HepG2 (cell line): Measurements from ENCODE around the gene GDPD5. TPM values are rescaled to one million over a fixed set of nuclear protein-coding genes. Genes with fewer than 3 reads are reported as not detected.

Experiments used
- ATAC-seq: fragments of 200-7000 bp; cut with Tn5 transposase; 3 replicates; pipeline ENCODE4 v1.9.1; 2020; ENCODE audit warnings: mild to moderate bottlenecking, moderate library complexity
- BruUV-seq: library from RNA; stranded (reverse); fragments of 400-500 nt; replicated peaks from 2 replicates; lab custom pipeline; 2021; lab: Mats Ljungman, UMichigan
- CTCF ChIA-PET: fragments of 300-600 bp; formaldehyde crosslinking; extraction: SDS; loops from one replicate; lab custom pipeline; 2021; ENCODE audit warnings: low total read pairs, inconsistent platforms, low intra/inter-chr PET ratio; lab: Yijun Ruan, JAX
- POLR2A ChIA-PET: fragments of 350-600 bp; sonication (Branson Sonifier 250); formaldehyde crosslinking; loops from one replicate; lab custom pipeline; 2020; ENCODE audit warnings: antibody characterized with exemption, inconsistent platforms; lab: Yijun Ruan, JAX
- DNase-seq: peaks from one replicate; pipeline ENCODE4 v3.0.0-alpha.2; 2015; ENCODE audit warnings: low spot score
- FAIRE-seq: peaks from 3 replicates; lab custom pipeline; 2011; peaks lifted over from hg19 to GRCh38; lab: Jason Lieb, UNC
- H2AFZ ChIP-seq: one replicate; pipeline ENCODE4 v1.6.1; 2011; ENCODE audit warnings: low read length, inconsistent platforms
- H3K27ac ChIP-seq: fragments of 300-600 bp; 3 replicates; pipeline ENCODE4 v1.8.0; 2011; ENCODE audit warnings: mixed run types, mild to moderate bottlenecking, mixed read lengths, low read length, inconsistent platforms; ENCODE audit not compliant: insufficient read depth; ENCODE audit errors: extremely low read length
- H3K27me3 ChIP-seq, 2 experiments: fragments of 200-600 bp in 1 of 2; 2 replicates in 1 of 2; 3 replicates in 1 of 2; pipeline versions ENCODE4 v1.6.0 to v1.8.0; 2011; ENCODE audit warnings: low read length in 2 of 2, mild to moderate bottlenecking in 2 of 2, moderate library complexity in 2 of 2, inconsistent platforms in 1 of 2; ENCODE audit not compliant: insufficient read depth in 2 of 2, control insufficient read depth in 1 of 2
- H3K36me3 ChIP-seq, 2 experiments: fragments of 200-600 bp in 1 of 2; replicated peaks in 1 of 2; 2 replicates in 1 of 2; 3 replicates in 1 of 2; pipeline versions ENCODE4 v1.5.1 to v1.8.0; 2011; ENCODE audit warnings: low read length in 2 of 2, inconsistent platforms in 1 of 2; ENCODE audit not compliant: insufficient read depth in 2 of 2, control insufficient read depth in 1 of 2
- H3K4me1 ChIP-seq: 2 replicates; pipeline ENCODE4 v1.5.1; 2012; ENCODE audit warnings: low read length, inconsistent platforms; ENCODE audit not compliant: insufficient read depth
- H3K4me2 ChIP-seq: 2 replicates; pipeline ENCODE4 v1.6.0; 2011; ENCODE audit warnings: low read depth, low read length, inconsistent platforms
- H3K4me3 ChIP-seq, 3 experiments: fragments of 200-600 bp in 1 of 3; sonication (generic), shearing (Covaris generic) in 1 of 3; replicated peaks in 1 of 3; 2 replicates each; pipeline ENCODE4 v1.5.1; 2011 to 2016; ENCODE audit warnings: low read length in 3 of 3, inconsistent platforms in 2 of 3, low read depth in 2 of 3, mild to moderate bottlenecking in 2 of 3, control low read depth in 1 of 3, mixed read lengths in 1 of 3; ENCODE audit not compliant: insufficient read depth in 1 of 3
- H3K79me2 ChIP-seq: one replicate; pipeline ENCODE4 v1.6.1; 2011; ENCODE audit warnings: low read length, inconsistent platforms; ENCODE audit not compliant: insufficient read depth
- H3K9ac ChIP-seq: 2 replicates; pipeline ENCODE4 v1.6.0; 2011; ENCODE audit warnings: mild to moderate bottlenecking, low read depth, low read length, inconsistent platforms; ENCODE audit not compliant: insufficient read depth
- H3K9me3 ChIP-seq: 2 replicates; pipeline ENCODE4 v1.5.1; 2012; ENCODE audit warnings: mild to moderate bottlenecking, low read length
- H4K20me1 ChIP-seq: 2 replicates; pipeline ENCODE4 v1.6.0; 2011; ENCODE audit warnings: inconsistent platforms, mild to moderate bottlenecking, low read length, moderate library complexity; ENCODE audit not compliant: insufficient read depth
- ZNF121 ChIP-seq: sonication (generic); formaldehyde crosslinking; IDR thresholded peaks from 2 replicates; pipeline ENCODE4 v1.5.0; 2020; ENCODE audit warnings: mild to moderate bottlenecking, missing genetic modification reagents
- ZNF441 ChIP-seq: sonication (generic); formaldehyde crosslinking; IDR thresholded peaks from 2 replicates; pipeline ENCODE4 v1.7.0; 2021; ENCODE audit warnings: missing genetic modification reagents, borderline replicate concordance
- ZNF543 ChIP-seq: sonication (generic); formaldehyde crosslinking; IDR thresholded peaks from 2 replicates; pipeline ENCODE4 v1.4.0; 2020; ENCODE audit warnings: mild to moderate bottlenecking, missing genetic modification reagents
- ZNF782 ChIP-seq: sonication (generic); formaldehyde crosslinking; IDR thresholded peaks from 2 replicates; pipeline ENCODE4 v1.4.0; 2020; ENCODE audit warnings: missing genetic modification reagents, mild to moderate bottlenecking, borderline replicate concordance
- ZSCAN31 ChIP-seq: sonication (generic); formaldehyde crosslinking; IDR thresholded peaks from 2 replicates; pipeline ENCODE4 v1.5.0; 2020; ENCODE audit warnings: low read depth, mild to moderate bottlenecking, missing genetic modification reagents
- WGBS: methylation state at CpG from one replicate; pipeline ENCODE4 v1.1.6; 2017; ENCODE audit warnings: low lambda C conversion rate; 5-methylcytosine and 5-hydroxymethylcytosine counted together
- in situ Hi-C: cut with HindIII; loops from 2 replicates; pipeline ENCODE4 v1.10.0; 2017; ENCODE audit warnings: low pct_unique_long_range_greater_than_20kb; ENCODE audit not compliant: extremely low pct_ligation_motif_present
- intact Hi-C: fragments of 100-400 bp; cut with micrococcal nuclease; formaldehyde crosslinking; loops from one replicate; pipeline ENCODE4 v1.10.0; 2022; ENCODE audit not compliant: unreplicated experiment
- polyA plus RNA-seq, 8 experiments: library from polyadenylated mRNA; depleted of rRNA in 3 of 8; stranded (reverse) in 7 of 8; unstranded in 1 of 8; fragments of >200 nt; fragmentation: Illumina TruSeq in 4 of 8; extraction: Trizol in 4 of 8; gene quantifications; 2 replicates each; pipeline versions ENCODE4 v1.2.1 to v1.2.3, GENCODE V29; 2011 to 2016; ENCODE audit warnings: low read depth in 4 of 8, missing spikeins in 1 of 8, mixed read lengths in 1 of 8; ENCODE audit not compliant: insufficient read depth in 1 of 8
- total RNA-seq, 5 experiments: library from RNA; depleted of rRNA; stranded (reverse); fragments of >200 nt; fragmentation: Illumina TruSeq; extraction: Trizol; gene quantifications; 2 replicates each; pipeline ENCODE4 v1.2.3, GENCODE V29; 2016; ENCODE audit warnings: low read depth in 1 of 5
- TF ChIP-seq, protein P1 (sequence below): sonication (generic); formaldehyde crosslinking; IDR thresholded peaks from 2 replicates; pipeline ENCODE4 v1.5.0; 2020; ENCODE audit warnings: mild to moderate bottlenecking, missing genetic modification reagents, moderate library complexity

Gene GDPD5
- total and polyA plus RNA-seq, 2 of the 13 experiments (the other 11 are each of a cell fraction or from before 2014, with no cell fraction given), result 55.0 to 67.5 TPM

DNA sequence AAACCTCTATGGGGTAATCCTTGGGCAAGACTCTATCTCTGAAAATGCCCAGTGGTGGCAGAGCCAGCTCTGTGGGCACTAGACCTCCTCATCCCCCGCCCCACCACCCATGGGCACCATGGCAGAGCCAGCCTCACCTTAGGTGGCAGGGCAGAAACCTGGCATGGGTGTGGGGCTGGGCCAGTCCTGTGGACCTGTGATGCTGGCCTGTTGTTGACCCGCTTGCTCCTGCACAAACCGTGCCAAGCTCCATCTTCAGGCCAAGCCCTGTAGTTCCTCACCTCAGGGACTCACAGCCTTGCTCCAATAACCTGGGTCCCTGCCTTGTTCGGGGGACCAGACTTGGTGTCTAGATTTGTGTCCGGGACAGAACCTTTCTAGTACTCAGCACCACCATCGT lies 27.4 kb upstream of the GDPD5 start:
- TF ChIP-seq, protein P1, sequence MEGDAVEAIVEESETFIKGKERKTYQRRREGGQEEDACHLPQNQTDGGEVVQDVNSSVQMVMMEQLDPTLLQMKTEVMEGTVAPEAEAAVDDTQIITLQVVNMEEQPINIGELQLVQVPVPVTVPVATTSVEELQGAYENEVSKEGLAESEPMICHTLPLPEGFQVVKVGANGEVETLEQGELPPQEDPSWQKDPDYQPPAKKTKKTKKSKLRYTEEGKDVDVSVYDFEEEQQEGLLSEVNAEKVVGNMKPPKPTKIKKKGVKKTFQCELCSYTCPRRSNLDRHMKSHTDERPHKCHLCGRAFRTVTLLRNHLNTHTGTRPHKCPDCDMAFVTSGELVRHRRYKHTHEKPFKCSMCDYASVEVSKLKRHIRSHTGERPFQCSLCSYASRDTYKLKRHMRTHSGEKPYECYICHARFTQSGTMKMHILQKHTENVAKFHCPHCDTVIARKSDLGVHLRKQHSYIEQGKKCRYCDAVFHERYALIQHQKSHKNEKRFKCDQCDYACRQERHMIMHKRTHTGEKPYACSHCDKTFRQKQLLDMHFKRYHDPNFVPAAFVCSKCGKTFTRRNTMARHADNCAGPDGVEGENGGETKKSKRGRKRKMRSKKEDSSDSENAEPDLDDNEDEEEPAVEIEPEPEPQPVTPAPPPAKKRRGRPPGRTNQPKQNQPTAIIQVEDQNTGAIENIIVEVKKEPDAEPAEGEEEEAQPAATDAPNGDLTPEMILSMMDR (CRISPR knock-in tag), result 0 out of 2 replicates have a peak, but pooled peaks have one; percentile 9
- TF ChIP-seq ZNF121 (CRISPR knock-in tag) (peak; percentile 55), ZNF441 (no peak), ZSCAN31 (no peak)
- H3K4me3 ChIP-seq, result no peak overlapping the region
- no peaks in the 10 kb centered on the region for H3K79me2 ChIP-seq
- H3K36me3 ChIP-seq, result no peaks in the 10 kb centered on the region
- no peak overlapping the region for H3K27ac ChIP-seq
- WGBS, result 28% methylated on average over 3 of the region's 6 CpGs
- CTCF ChIA-PET, result no interaction called here
- in situ Hi-C loops (no loop called here), intact Hi-C loops (no loop called here)
- H2AFZ ChIP-seq, result no peak overlapping the region
- H3K27me3 ChIP-seq, result no peaks in the 10 kb centered on the region; a peak in 1 of 5 replicates
- no TSS peak for BruUV-seq
- peak; percentile 61 for ATAC-seq
- H3K9ac ChIP-seq, result no peak overlapping the region
- FAIRE-seq, result no peak
- no peaks in the 10 kb centered on the region for H4K20me1 ChIP-seq
- H3K4me2 ChIP-seq, result no peak overlapping the region
- H3K4me1 ChIP-seq, result peaks cover 27% of the 10 kb centered on the region
- no peak for DNase-seq
- H3K9me3 ChIP-seq, result no peaks in the 10 kb centered on the region
- POLR2A ChIA-PET, result interaction anchor here (2.5 to 2.9 kb wide), 2 partner anchors 9 to 13 kb away, joined by 19 to 31 read pairs; partner anchors contain the start of gene SERPINH1

DNA sequence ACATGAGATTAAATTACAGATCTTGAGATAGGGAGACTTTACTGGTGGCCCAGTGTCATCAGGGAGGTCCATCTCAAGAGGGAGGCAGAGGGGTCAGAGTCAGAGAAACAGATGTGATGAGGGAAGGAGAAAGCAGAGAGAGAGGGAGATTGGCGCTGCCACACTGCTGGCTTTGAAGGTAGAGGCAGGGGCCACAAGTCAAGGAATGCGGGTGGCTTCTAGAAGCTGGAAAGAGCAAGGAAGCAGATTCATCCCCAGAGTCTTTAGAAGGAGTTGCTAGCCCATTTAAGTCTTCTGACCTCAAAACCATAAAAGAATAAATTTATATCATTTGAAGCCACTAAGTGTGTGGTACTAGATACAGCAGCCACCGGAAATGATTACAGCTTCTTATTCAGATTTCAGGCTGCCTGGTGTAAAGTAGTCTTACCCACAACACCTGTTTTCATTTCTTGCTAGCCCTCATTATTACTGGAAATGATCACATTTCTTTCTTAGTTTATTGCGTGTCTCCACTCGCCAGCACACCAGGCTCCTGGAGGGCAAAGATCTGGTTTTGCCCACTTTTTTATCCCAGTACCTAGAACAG lies 23.7 kb upstream of the GDPD5 start:
- ChIA-PET POLR2A (interaction anchor here (2.3 kb wide), 1 partner anchor 13 kb away, joined by 6 read pairs; no protein-coding TSS in a partner anchor), CTCF (no interaction called here)
- no peak overlapping the region for H3K27ac ChIP-seq
- intact Hi-C loops (loop anchor here (5.0 kb wide), 1 partner anchor 158 kb away; no protein-coding TSS in a partner anchor), in situ Hi-C loops (no loop called here)
- DNase-seq, result no peak
- H3K4me2 ChIP-seq, result no peak overlapping the region
- H4K20me1 ChIP-seq, result no peaks in the 10 kb centered on the region
- no peak overlapping the region for H3K4me3 ChIP-seq
- no peak overlapping the region for H3K9ac ChIP-seq
- BruUV-seq, result no TSS peak
- no peak overlapping the region for H2AFZ ChIP-seq
- peaks cover 0 to 6% of the 10 kb centered on the region in 2 experiments; a peak in 2 of 5 replicates for H3K27me3 ChIP-seq
- no peaks in the 10 kb centered on the region for H3K79me2 ChIP-seq
- TF ChIP-seq ZNF543 (CRISPR knock-in tag), result peak; percentile 99
- TF ChIP-seq ZNF782 (CRISPR knock-in tag), result no peak
- no peak for FAIRE-seq
- H3K4me1 ChIP-seq, result peaks cover 18% of the 10 kb centered on the region
- ATAC-seq, result no peak
- no peaks in the 10 kb centered on the region for H3K9me3 ChIP-seq
- WGBS, result 62% methylated on average over 5 of the region's 5 CpGs
- no peaks in the 10 kb centered on the region for H3K36me3 ChIP-seq
